GM19023 (cell line): ENCODE measurements around the gene CCDC174.
"Not testable (repeated sequence)": the region's sequence is repeated elsewhere in the genome, so short reads cannot be mapped to it uniquely, and the experiment has no call there.

Source experiments
- ATAC-seq: cut with Tn5 transposase; IDR thresholded peaks from one replicate; pipeline ENCODE4 v1.9.1; 2021; ENCODE audit warnings: mild to moderate bottlenecking, moderate library complexity; ENCODE audit not compliant: unreplicated experiment

Gene CCDC174

GRCh38 chr3:14651440-14652251 is at the start of gene CCDC174:
TSS of gene CCDC174 (plus strand) at chr3:14651762. CDS start at chr3:14651837, 75 bp downstream.
- peak; percentile 99 for ATAC-seq

GRCh38 chr3:14602006-14602803 is 49.4 kb upstream of the CCDC174 start:
- ATAC-seq: no peak

- no peak for ATAC-seq
Observed at GRCh38 chr3:14602804-14603644, 48.5 kb upstream of the CCDC174 start.

GRCh38 chr3:14605067-14605466 is 46.5 kb upstream of the CCDC174 start:
- no peak for ATAC-seq

- ATAC-seq: no peak
Observed at GRCh38 chr3:14605744-14606143, 45.8 kb upstream of the CCDC174 start.

- no peak for ATAC-seq
Observed at GRCh38 chr3:14606669-14607339, 44.8 kb upstream of the CCDC174 start.

GRCh38 chr3:14608298-14608697 is 43.3 kb upstream of the CCDC174 start:
- no peak for ATAC-seq

- ATAC-seq: not testable (repeated sequence)
Observed at GRCh38 chr3:14609058-14609457, 42.5 kb upstream of the CCDC174 start.

GRCh38 chr3:14609506-14609905 is 42.1 kb upstream of the CCDC174 start:
- no peak for ATAC-seq

- ATAC-seq: no peak
Observed at GRCh38 chr3:14609941-14610340, 41.6 kb upstream of the CCDC174 start.

- ATAC-seq: no peak
Observed at GRCh38 chr3:14614189-14614588, 37.4 kb upstream of the CCDC174 start.

- no peak for ATAC-seq
Observed at GRCh38 chr3:14614862-14615261, 36.7 kb upstream of the CCDC174 start.

GRCh38 chr3:14616606-14617507 is 34.7 kb upstream of the CCDC174 start:
- no peak for ATAC-seq

GRCh38 chr3:14617508-14618023 is 34.0 kb upstream of the CCDC174 start:
- no peak for ATAC-seq

GRCh38 chr3:14619605-14620004 is 32.0 kb upstream of the CCDC174 start:
- ATAC-seq: no peak

- ATAC-seq: no peak
Observed at GRCh38 chr3:14620512-14620911, 31.1 kb upstream of the CCDC174 start.

- ATAC-seq: no peak
Observed at GRCh38 chr3:14621093-14621492, 30.5 kb upstream of the CCDC174 start.

- ATAC-seq: no peak
Observed at GRCh38 chr3:14622368-14622767, 29.2 kb upstream of the CCDC174 start.

- no peak for ATAC-seq
Observed at GRCh38 chr3:14623569-14624051, 28.0 kb upstream of the CCDC174 start.
